Measurements from ENCODE around the gene VDR.

DNA sequence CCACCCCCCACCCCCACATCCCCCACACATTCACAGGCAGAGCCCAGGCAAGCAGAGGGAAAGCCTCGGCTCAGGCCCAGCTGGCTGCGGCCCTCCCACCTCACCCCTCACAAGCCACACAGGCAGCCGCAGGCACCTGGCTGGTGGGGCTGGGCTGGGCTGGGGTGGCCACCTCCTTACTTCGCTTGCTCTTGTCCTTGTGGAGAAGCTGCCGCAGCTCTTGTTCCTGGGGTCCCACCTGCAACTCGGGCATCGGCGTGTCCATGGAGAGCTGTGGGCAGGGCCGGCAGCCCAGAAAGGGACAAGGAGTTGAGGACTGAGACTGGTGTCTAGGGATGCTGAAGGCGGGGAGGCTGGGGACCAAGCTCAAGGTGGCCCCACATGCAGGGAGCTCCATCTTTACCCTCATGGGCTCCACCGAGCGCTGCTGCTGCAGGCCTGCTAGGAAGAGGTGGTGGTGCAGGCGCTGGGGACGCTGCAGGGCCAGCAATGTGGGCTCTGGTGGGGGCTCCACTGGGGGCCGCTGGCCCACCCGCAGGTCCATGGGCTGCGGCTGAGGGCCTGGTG lies 106.3 kb downstream of the VDR start:
- TF ChIP-seq, protein P1, sequence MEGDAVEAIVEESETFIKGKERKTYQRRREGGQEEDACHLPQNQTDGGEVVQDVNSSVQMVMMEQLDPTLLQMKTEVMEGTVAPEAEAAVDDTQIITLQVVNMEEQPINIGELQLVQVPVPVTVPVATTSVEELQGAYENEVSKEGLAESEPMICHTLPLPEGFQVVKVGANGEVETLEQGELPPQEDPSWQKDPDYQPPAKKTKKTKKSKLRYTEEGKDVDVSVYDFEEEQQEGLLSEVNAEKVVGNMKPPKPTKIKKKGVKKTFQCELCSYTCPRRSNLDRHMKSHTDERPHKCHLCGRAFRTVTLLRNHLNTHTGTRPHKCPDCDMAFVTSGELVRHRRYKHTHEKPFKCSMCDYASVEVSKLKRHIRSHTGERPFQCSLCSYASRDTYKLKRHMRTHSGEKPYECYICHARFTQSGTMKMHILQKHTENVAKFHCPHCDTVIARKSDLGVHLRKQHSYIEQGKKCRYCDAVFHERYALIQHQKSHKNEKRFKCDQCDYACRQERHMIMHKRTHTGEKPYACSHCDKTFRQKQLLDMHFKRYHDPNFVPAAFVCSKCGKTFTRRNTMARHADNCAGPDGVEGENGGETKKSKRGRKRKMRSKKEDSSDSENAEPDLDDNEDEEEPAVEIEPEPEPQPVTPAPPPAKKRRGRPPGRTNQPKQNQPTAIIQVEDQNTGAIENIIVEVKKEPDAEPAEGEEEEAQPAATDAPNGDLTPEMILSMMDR (IDR thresholded peaks at IDR 0.05), result no peak
- TF ChIP-seq EZH2 (IDR thresholded peaks at IDR 0.05; ENCODE audit: borderline replicate concordance, insufficient read depth, low read depth, low read length, poor library complexity, severe bottlenecking), result no peak
